Nephron (organoid): Measurements from ENCODE around the gene PPARD.

Source experiments
- H3K27ac Mint-ChIP-seq, 3 experiments: 2 replicates each; pipeline ENCODE4 v1.8.0; 2020; ENCODE audit warnings: mixed read lengths in 3 of 3, mild to moderate bottlenecking in 2 of 3, moderate library complexity in 1 of 3
- H3K27me3 Mint-ChIP-seq: 2 replicates; pipeline ENCODE4 v1.8.0; 2021; ENCODE audit warnings: low read depth, mild to moderate bottlenecking, moderate library complexity, mixed read lengths
- H3K36me3 Mint-ChIP-seq: 2 replicates; pipeline ENCODE4 v1.8.0; 2020; ENCODE audit warnings: low read depth, mixed read lengths
- H3K4me1 Mint-ChIP-seq: 2 replicates; pipeline ENCODE4 v1.8.0; 2020; ENCODE audit warnings: mixed read lengths
- H3K4me3 Mint-ChIP-seq, 3 experiments: 2 replicates each; pipeline ENCODE4 v1.8.0; 2020; ENCODE audit warnings: mild to moderate bottlenecking in 3 of 3, mixed read lengths in 3 of 3, moderate library complexity in 2 of 3
- H3K9me3 Mint-ChIP-seq: 2 replicates; pipeline ENCODE4 v1.8.0; 2020; ENCODE audit warnings: mixed read lengths
- CTCF ChIP-seq, 3 experiments: fragments of 200-600 bp; sonication (generic); IDR thresholded peaks; one replicate each; pipeline ENCODE4 v1.5.0; 2021; ENCODE audit warnings: antibody characterized with exemption in 3 of 3; ENCODE audit not compliant: unreplicated experiment in 3 of 3

The PPARD gene

GRCh38 chr6:35419961-35420360 lies 77.6 kb downstream of the PPARD start:
- Mint-ChIP-seq H3K27ac (peak overlapping the region in 2 of 3 experiments; percentile 23 to 57), H3K4me1 (peaks cover 8% of the 10 kb centered on the region), H3K27me3 (peaks cover 1% of the 10 kb centered on the region), H3K4me3 (no peak overlapping the region), H3K9me3 (no peaks in the 10 kb centered on the region), H3K36me3 (peaks cover 22% of the 10 kb centered on the region)
- TF ChIP-seq CTCF (IDR thresholded peaks at IDR 0.05; ENCODE audit: unreplicated experiment in 3 of 3) = no peak

GRCh38 chr6:35425284-35425683 lies 82.9 kb downstream of the PPARD start:
- Mint-ChIP-seq H3K27ac (no peak overlapping the region), H3K36me3 (peaks cover 41% of the 10 kb centered on the region), H3K9me3 (peaks cover 6% of the 10 kb centered on the region), H3K27me3 (no peaks in the 10 kb centered on the region), H3K4me1 (peaks cover 5% of the 10 kb centered on the region), H3K4me3 (no peak overlapping the region)
- TF ChIP-seq CTCF (IDR thresholded peaks at IDR 0.05; ENCODE audit: unreplicated experiment in 3 of 3) = no peak

GRCh38 chr6:35426074-35426473 lies 83.7 kb downstream of the PPARD start:
- H3K27me3 Mint-ChIP-seq = no peaks in the 10 kb centered on the region
- H3K4me1 Mint-ChIP-seq = peaks cover 5% of the 10 kb centered on the region
- no peak for TF ChIP-seq CTCF (IDR thresholded peaks at IDR 0.05; ENCODE audit: unreplicated experiment in 3 of 3)
- no peak overlapping the region for H3K4me3 Mint-ChIP-seq
- H3K9me3 Mint-ChIP-seq = peaks cover 6% of the 10 kb centered on the region
- H3K36me3 Mint-ChIP-seq = peaks cover 41% of the 10 kb centered on the region
- H3K27ac Mint-ChIP-seq = no peak overlapping the region

- Mint-ChIP-seq H3K27ac (no peak overlapping the region), H3K36me3 (peaks cover 35% of the 10 kb centered on the region)
- TF ChIP-seq CTCF (IDR thresholded peaks at IDR 0.05; ENCODE audit: unreplicated experiment in 3 of 3) = no peak
Observed at GRCh38 chr6:35427435-35427834, 85.1 kb downstream of the PPARD start.

GRCh38 chr6:35427851-35428321 lies 85.5 kb downstream of the PPARD start:
- Mint-ChIP-seq H3K36me3 (peaks cover 33% of the 10 kb centered on the region), H3K27me3 (no peaks in the 10 kb centered on the region), H3K9me3 (peaks cover 6% of the 10 kb centered on the region), H3K27ac (peak overlapping the region in 2 of 3 experiments; percentile 35 to 89), H3K4me3 (no peak overlapping the region), H3K4me1 (peaks cover 5% of the 10 kb centered on the region)
- TF ChIP-seq CTCF (IDR thresholded peaks at IDR 0.05; ENCODE audit: unreplicated experiment in 3 of 3) = no peak

More at GRCh38 chr6:35427435-35427834, 85.1 kb downstream of the PPARD start:
- Mint-ChIP-seq H3K9me3 (peaks cover 6% of the 10 kb centered on the region), H3K4me3 (no peak overlapping the region), H3K4me1 (peaks cover 5% of the 10 kb centered on the region), H3K27me3 (no peaks in the 10 kb centered on the region)

GRCh38 chr6:35428421-35429149 lies 86.2 kb downstream of the PPARD start:
- Mint-ChIP-seq H3K4me1 (peaks cover 5% of the 10 kb centered on the region), H3K27me3 (no peaks in the 10 kb centered on the region), H3K27ac (peak overlapping the region in 2 of 3 experiments; percentile 85 to 89), H3K9me3 (peaks cover 6% of the 10 kb centered on the region), H3K4me3 (no peak overlapping the region), H3K36me3 (peaks cover 31% of the 10 kb centered on the region)
- no peak for TF ChIP-seq CTCF (IDR thresholded peaks at IDR 0.05; ENCODE audit: unreplicated experiment in 3 of 3)
